ENCODE measurements around the gene TNS1.

The TNS1 gene

DNA sequence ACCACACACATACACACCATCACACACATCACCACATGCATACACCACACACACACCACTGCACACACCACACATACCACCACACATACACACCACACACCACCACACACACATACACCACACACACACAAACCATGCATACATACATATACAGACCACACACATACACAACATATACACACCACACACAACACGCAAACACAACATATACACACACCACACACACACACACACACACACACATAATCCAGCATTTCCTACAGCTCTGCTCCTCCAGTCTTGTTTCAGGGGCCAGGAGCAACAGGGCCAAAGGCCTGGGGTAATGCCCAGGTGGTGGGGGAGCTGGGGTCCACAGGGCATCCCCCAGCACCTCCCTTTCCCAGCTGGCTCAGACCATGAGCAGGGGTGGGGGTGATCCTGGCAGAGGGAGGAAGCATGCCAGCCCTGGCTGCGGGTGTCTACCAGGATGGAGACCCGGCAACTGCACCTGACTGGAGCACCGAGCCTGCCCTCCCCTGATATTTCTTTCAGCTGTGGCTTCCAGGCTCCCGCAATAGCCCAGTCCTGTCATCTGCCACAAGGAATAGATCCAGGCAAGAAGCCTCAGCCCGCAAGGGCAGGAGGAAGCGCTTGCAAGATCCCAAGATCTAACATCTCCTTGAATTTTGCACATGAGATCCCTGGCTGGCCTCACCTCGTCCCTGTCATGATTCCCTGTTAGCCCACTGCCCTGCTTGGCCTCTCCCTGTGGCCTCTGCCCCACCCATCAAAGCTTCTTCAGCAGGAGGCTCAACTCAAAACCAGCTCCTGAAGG lies 196.9 kb downstream of the TNS1 start:
- H3K9me3 ChIP-seq (replicated peaks; ENCODE audit: low read length) = no peaks in the 10 kb centered on the region
- peaks cover 66% of the 10 kb centered on the region for H3K36me3 ChIP-seq (ENCODE audit: insufficient read depth, low read length)
- peaks cover 7% of the 10 kb centered on the region for H3K4me1 ChIP-seq (ENCODE audit: control insufficient read depth, insufficient read depth, low read length)
- no peaks in the 10 kb centered on the region for H3K27me3 ChIP-seq (ENCODE audit: control insufficient read depth, insufficient read depth, low read length)
- no peak overlapping the region for H3K4me3 ChIP-seq (ENCODE audit: low read length)
- no peak overlapping the region for H3K4me2 ChIP-seq (ENCODE audit: low read length)
- H3K9ac ChIP-seq (ENCODE audit: low read depth, low read length) = no peak overlapping the region

DNA sequence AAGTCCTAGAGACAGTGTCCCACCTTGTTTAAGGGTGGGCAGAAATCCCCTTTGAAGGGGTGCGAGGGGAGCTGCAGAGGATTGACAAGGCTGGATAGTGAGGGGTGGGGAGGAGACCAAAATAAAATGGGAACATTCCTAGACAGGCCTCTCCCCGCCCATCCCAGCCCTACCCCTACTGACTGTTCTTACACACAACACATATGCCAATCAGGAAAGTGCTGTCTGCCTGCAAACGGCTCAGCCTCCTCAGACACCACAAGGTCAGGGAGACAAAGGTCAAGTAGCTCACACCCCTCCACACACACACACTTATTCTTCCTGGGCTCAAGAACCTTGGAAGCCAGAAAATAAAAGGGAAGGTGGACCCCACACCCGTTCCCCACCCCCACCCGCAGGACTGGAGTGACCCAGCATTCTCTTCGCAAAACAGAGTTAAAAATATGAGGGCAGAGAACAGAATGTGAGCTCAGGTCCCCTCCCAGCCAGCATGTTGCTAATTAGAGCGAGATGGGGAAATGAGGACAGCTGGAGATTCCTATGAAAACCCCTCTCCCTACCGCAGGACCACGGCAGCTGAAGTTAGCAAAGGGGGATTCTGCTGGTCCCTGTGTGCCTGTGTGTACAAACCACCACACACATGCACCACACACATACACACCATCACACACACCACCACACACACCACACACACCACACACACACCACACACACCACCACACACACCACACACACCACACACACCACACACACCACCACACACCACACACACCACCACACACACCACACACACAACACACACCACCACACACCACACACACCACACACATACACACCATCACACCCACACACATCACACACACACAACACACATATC lies 197.8 kb downstream of the TNS1 start:
- Histone ChIP-seq H3K4me2 (ENCODE audit: low read length) (no peak overlapping the region), H3K27me3 (ENCODE audit: control insufficient read depth, insufficient read depth, low read length) (no peaks in the 10 kb centered on the region), H3K4me1 (ENCODE audit: control insufficient read depth, insufficient read depth, low read length) (peaks cover 7% of the 10 kb centered on the region), H3K9me3 (replicated peaks; ENCODE audit: low read length) (no peaks in the 10 kb centered on the region), H3K4me3 (ENCODE audit: low read length) (no peak overlapping the region), H3K36me3 (ENCODE audit: insufficient read depth, low read length) (peaks cover 65% of the 10 kb centered on the region), H3K9ac (ENCODE audit: low read depth, low read length) (no peak overlapping the region)

DNA sequence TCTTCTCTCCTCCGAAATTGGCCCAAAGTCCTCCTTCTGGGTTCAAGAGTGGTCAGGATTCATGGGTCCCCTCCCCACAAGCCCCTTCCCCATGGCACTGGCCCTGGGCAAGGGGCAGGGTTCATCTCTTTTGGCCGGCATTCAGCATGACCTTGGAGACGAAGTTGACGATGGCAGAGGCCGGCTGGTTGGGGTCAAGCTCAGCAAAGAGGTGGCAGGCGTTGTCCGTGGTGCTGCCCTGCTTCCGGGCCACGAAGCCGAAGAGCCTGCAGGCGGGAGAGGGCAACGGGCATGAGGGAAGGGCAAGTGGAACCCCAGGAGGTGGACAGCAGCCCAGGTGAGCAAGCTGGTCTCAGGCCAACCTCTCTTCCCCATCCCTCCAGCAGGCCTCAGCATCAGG lies 198.5 kb downstream of the TNS1 start:
- H3K4me1 ChIP-seq (ENCODE audit: control insufficient read depth, insufficient read depth, low read length) = peaks cover 7% of the 10 kb centered on the region
- no peaks in the 10 kb centered on the region for H3K27me3 ChIP-seq (ENCODE audit: control insufficient read depth, insufficient read depth, low read length)
- no peak overlapping the region for H3K9ac ChIP-seq (ENCODE audit: low read depth, low read length)
- peaks cover 59% of the 10 kb centered on the region for H3K36me3 ChIP-seq (ENCODE audit: insufficient read depth, low read length)
- H3K9me3 ChIP-seq (replicated peaks; ENCODE audit: low read length) = no peaks in the 10 kb centered on the region
- no peak overlapping the region for H3K4me3 ChIP-seq (ENCODE audit: low read length)
- no peak overlapping the region for H3K4me2 ChIP-seq (ENCODE audit: low read length)

DNA sequence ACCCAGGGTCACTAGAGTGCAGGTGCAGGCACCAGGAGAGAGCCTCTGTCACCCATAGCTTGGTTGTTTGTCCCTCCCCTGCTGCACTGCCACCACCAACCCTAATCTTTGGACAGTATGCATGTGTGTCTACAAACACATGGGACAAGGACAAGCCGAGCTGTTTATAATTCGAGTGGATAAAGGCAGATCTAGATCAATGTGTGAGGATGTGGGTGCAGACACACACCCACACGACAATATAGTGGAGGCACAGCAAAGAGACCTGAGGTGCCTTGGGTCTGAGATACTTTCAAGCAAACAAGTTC lies 199.2 kb downstream of the TNS1 start:
- H3K9me3 ChIP-seq (replicated peaks; ENCODE audit: low read length) = no peaks in the 10 kb centered on the region
- H3K27me3 ChIP-seq (ENCODE audit: control insufficient read depth, insufficient read depth, low read length) = no peaks in the 10 kb centered on the region
- no peak overlapping the region for H3K4me2 ChIP-seq (ENCODE audit: low read length)
- H3K4me3 ChIP-seq (ENCODE audit: low read length) = no peak overlapping the region
- H3K9ac ChIP-seq (ENCODE audit: low read depth, low read length) = no peak overlapping the region
- peaks cover 7% of the 10 kb centered on the region for H3K4me1 ChIP-seq (ENCODE audit: control insufficient read depth, insufficient read depth, low read length)
- H3K36me3 ChIP-seq (ENCODE audit: insufficient read depth, low read length) = peaks cover 59% of the 10 kb centered on the region

DNA sequence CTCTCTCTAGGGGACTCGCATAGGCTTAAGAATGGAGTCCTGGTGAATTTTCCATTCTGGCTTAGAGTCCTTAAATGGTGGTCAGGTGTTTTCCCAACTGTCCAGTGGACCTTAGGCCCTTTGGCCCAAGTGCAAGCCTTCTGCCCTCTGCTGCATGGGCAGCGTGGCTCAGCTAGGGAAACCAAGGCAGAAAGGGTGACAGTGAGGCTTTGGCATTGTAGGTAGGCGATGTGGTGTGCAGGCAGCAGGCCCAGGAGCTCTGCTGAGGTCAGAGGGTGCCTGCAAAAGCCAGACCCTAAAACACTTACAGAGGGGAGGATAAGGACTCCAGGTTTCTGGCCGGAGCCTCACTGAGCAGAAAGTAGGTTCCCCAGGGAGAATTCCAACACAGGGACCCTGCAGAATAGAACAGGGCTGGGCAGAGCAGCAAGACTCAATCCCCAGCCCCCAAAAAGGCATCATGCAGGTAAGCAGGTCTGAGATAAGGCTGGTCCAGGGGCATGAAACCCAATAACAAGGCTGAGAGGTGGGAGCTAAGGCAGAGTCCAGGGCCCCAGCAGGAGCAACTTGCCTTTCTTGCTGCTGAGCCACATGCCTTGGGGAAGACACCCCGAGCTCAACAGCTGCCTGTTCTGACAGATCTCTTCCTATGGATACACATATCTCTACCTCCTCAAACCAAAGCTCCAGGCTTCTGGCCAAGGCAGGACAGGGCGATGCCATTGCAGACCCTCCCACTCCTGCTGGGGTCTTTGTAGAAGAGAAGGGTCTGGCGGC lies 199.7 kb downstream of the TNS1 start:
- H3K9ac ChIP-seq (ENCODE audit: low read depth, low read length) = no peak overlapping the region
- H3K4me1 ChIP-seq (ENCODE audit: control insufficient read depth, insufficient read depth, low read length) = peaks cover 7% of the 10 kb centered on the region
- peaks cover 54% of the 10 kb centered on the region for H3K36me3 ChIP-seq (ENCODE audit: insufficient read depth, low read length)

DNA sequence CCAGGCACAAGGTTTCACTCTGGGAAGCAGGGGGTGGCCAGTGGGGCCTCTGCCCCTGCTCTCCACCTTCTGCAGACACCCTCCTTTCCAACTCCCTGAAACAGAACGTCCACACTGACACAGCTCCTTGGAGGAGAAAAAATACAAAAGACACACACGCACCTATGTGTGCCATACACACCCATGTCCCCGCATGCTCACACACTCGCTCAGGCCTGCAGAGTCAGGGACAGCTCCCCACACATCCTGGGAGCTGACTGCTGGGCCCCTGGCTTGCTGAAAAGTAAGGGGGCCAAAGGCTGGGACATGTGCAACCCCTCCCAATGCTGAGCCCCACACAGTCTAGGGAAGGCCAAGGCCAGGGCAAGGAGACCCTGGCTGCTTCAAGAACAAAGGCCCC lies 200.5 kb downstream of the TNS1 start:
- H3K9ac ChIP-seq (ENCODE audit: low read depth, low read length) = no peak overlapping the region
- H3K36me3 ChIP-seq (ENCODE audit: insufficient read depth, low read length) = peaks cover 47% of the 10 kb centered on the region
- H3K4me3 ChIP-seq (ENCODE audit: low read length) = no peak overlapping the region
- H3K4me1 ChIP-seq (ENCODE audit: control insufficient read depth, insufficient read depth, low read length) = peaks cover 7% of the 10 kb centered on the region
- H3K27me3 ChIP-seq (ENCODE audit: control insufficient read depth, insufficient read depth, low read length) = no peaks in the 10 kb centered on the region
- H3K9me3 ChIP-seq (replicated peaks; ENCODE audit: low read length) = no peaks in the 10 kb centered on the region
- H3K4me2 ChIP-seq (ENCODE audit: low read length) = no peak overlapping the region

More for the DNA sequence above, 199.7 kb downstream of the TNS1 start:
- Histone ChIP-seq H3K4me3 (ENCODE audit: low read length) (no peak overlapping the region), H3K9me3 (replicated peaks; ENCODE audit: low read length) (no peaks in the 10 kb centered on the region), H3K27me3 (ENCODE audit: control insufficient read depth, insufficient read depth, low read length) (no peaks in the 10 kb centered on the region), H3K4me2 (ENCODE audit: low read length) (no peak overlapping the region)

DNA sequence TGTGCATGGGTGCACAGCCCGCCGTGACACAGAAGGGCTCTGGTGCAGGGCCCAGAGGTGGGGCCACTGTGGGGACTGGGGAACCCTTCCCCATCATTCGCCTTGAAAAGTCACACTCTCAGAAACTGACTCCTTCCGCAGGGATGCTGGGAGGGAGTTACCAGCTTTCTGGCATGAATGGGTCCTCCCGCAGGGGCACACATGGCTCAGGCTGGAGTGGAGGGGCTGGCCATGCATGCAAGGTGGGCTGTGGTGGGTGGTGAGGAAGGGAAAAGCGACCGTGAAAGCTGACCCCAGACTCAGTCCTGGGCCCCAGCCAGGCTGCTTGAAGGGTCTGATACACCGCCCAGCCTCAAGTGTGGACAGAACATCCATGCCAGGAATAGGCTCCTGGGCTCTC lies 201.1 kb downstream of the TNS1 start:
- Histone ChIP-seq H3K4me2 (ENCODE audit: low read length) (no peak overlapping the region), H3K4me3 (ENCODE audit: low read length) (no peak overlapping the region), H3K4me1 (ENCODE audit: control insufficient read depth, insufficient read depth, low read length) (peaks cover 7% of the 10 kb centered on the region), H3K36me3 (ENCODE audit: insufficient read depth, low read length) (peaks cover 42% of the 10 kb centered on the region), H3K9me3 (replicated peaks; ENCODE audit: low read length) (no peaks in the 10 kb centered on the region), H3K27me3 (ENCODE audit: control insufficient read depth, insufficient read depth, low read length) (no peaks in the 10 kb centered on the region), H3K9ac (ENCODE audit: low read depth, low read length) (no peak overlapping the region)

DNA sequence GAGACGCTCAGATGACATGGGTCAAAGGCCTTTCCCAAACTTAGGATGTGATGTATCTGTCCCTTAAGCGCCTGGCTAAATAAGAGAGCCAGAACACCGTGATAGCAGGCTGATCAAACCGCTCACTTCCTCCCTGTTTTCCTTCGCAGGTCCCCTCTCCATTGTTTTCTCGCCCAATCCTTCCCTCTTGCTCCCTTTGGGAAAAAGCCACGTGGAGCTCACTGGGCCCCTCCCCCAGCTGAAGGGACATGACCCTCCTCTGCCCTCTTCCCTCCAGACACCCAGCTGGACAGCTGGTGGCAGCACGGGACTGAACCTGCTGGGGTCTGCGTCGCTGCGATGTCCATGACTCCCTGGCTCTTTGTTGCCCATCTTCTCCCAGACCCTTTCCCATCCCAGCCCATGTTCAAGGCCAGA lies 201.7 kb downstream of the TNS1 start:
- no peak overlapping the region for H3K9ac ChIP-seq (ENCODE audit: low read depth, low read length)
- peaks cover 37% of the 10 kb centered on the region for H3K36me3 ChIP-seq (ENCODE audit: insufficient read depth, low read length)
- no peaks in the 10 kb centered on the region for H3K9me3 ChIP-seq (replicated peaks; ENCODE audit: low read length)
- no peaks in the 10 kb centered on the region for H3K27me3 ChIP-seq (ENCODE audit: control insufficient read depth, insufficient read depth, low read length)
- no peak overlapping the region for H3K4me2 ChIP-seq (ENCODE audit: low read length)
- H3K4me3 ChIP-seq (ENCODE audit: low read length) = no peak overlapping the region
- peaks cover 7% of the 10 kb centered on the region for H3K4me1 ChIP-seq (ENCODE audit: control insufficient read depth, insufficient read depth, low read length)

DNA sequence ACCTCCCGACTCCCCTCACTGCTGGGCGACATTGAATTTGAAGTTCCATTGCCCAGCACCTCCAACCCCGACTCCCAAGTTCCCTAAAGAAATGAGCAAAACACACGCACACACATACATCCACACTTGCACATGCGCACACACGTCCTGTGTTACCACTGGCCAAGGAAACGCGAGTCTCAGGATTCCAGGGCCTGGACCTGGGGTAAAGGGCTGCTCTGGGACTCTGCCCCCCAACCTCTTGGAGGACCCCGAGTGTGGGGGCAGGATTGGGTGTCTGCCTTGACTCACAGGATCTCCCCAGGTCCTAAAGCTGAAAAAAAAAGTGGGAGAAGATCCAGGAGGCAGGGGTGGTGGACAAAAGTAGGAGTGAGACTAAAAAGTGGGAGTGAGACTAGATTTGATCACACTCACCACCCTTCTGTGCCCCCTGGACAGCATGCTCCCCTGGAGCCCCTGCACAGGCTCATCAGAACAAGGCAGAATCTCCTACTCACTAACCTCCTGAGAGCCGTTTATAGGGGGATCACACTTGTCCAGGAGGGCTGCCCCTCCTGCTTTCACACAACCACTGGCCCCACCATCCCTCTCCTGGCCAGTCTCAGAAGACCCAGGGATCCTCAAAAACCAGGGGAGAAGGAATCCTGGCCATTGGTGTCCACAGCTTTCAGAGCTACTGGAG lies 202.2 kb downstream of the TNS1 start:
- Histone ChIP-seq H3K4me1 (ENCODE audit: control insufficient read depth, insufficient read depth, low read length) (peaks cover 4% of the 10 kb centered on the region), H3K4me2 (ENCODE audit: low read length) (no peak overlapping the region), H3K9ac (ENCODE audit: low read depth, low read length) (no peak overlapping the region), H3K36me3 (ENCODE audit: insufficient read depth, low read length) (peaks cover 36% of the 10 kb centered on the region), H3K27me3 (ENCODE audit: control insufficient read depth, insufficient read depth, low read length) (no peaks in the 10 kb centered on the region), H3K4me3 (ENCODE audit: low read length) (no peak overlapping the region), H3K9me3 (replicated peaks; ENCODE audit: low read length) (no peaks in the 10 kb centered on the region)

DNA sequence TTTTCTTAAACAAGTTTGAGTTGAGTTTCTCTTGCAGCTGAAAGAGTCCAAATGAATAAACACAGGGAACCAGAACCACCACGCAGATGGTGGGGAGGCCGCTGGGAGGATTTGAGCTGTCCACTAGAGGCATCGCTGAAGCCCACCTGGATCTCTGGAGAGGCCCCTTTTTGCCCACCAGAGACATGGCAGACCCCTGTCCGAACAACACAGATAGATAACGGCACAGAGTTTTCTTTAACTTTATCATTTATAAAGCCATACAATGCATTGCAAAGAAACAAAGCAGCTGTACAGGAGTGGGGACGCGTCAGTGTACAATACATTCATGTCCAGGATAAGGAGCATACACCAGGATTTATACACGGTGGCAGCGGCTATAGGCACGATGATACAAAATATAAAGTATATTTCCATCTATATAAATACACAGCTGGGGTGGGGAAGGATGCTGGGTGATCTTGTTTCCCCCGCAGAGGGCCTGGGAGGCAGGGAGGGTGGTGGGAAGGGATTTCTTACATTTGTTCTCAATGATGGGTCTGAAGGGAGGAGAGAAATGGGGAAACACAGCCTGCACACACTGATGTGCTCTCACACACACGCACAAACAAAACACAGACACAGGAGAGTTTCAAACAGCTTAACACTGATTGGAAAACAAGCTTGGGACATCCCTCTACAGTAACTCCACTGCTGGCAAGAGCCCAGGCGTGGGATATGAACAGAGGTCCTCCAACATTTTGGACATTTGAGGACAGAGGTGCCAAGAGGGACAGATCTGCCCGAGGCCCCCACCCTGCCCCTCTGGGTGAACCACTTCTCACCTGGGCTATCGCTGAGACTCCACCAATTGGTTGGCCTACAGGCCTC lies 203.0 kb downstream of the TNS1 start:
- Histone ChIP-seq H3K4me3 (ENCODE audit: low read length) (no peak overlapping the region), H3K27me3 (ENCODE audit: control insufficient read depth, insufficient read depth, low read length) (no peaks in the 10 kb centered on the region), H3K4me1 (ENCODE audit: control insufficient read depth, insufficient read depth, low read length) (no peaks in the 10 kb centered on the region), H3K9me3 (replicated peaks; ENCODE audit: low read length) (no peaks in the 10 kb centered on the region), H3K4me2 (ENCODE audit: low read length) (no peak overlapping the region), H3K9ac (ENCODE audit: low read depth, low read length) (no peak overlapping the region), H3K36me3 (ENCODE audit: insufficient read depth, low read length) (peaks cover 40% of the 10 kb centered on the region)
